HG03378 (cell line): Measurements from ENCODE around the gene HTATIP2.
"Not testable (repeated sequence)": the region's sequence is repeated elsewhere in the genome, so short reads cannot be mapped to it uniquely, and the experiment has no call there.

Experiments used
- ATAC-seq: cut with Tn5 transposase; IDR thresholded peaks from one replicate; pipeline ENCODE4 v1.9.1; 2021; ENCODE audit warnings: mild to moderate bottlenecking, moderate library complexity; ENCODE audit not compliant: unreplicated experiment

HTATIP2 gene

DNA sequence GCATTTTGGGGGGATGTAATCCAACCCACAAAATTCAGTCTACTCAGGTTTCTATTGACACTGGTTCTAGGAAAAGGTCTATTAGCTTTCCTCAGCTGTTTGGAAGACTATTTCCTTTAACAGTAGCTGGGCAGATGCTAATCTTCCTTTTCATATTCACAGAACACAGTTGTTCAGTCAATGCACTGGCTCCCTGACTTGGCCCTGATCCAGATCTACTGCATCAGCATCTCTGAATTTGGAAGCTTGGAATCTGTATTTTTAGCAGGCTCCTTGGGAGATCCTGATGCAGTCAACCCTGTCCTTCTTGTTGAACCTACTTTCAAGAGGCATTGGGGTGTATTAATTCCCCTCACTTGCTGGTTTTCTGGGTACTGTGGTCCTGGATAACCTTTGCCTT lies 6.3 kb downstream of the HTATIP2 start:
- ATAC-seq = no peak

DNA sequence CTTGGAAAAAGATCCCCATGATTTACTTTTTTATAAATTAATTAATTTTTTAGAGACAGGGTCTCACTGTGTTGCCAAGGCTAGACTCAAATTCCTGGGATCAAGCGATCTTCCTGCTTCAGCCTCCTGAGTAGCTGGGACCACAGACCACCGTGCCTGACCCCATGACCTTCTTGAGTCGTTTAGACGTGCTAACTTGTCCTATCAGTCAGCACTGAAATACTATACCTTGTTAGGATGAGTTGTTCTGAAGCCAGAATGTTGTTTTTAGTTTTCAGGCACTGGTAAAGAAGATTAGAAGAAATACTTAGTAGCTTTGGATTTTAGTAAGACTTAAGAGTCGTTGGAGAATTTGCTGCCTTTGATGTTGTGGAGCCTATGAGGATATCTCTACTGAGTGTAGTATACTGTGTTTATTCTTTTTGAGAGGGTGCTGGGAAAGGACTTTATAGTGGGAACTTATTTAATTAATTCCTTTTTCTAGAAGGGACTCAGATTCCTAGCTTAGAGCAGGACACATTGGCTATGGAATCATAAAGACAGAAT lies 8.6 kb downstream of the HTATIP2 start:
- no peak for ATAC-seq

DNA sequence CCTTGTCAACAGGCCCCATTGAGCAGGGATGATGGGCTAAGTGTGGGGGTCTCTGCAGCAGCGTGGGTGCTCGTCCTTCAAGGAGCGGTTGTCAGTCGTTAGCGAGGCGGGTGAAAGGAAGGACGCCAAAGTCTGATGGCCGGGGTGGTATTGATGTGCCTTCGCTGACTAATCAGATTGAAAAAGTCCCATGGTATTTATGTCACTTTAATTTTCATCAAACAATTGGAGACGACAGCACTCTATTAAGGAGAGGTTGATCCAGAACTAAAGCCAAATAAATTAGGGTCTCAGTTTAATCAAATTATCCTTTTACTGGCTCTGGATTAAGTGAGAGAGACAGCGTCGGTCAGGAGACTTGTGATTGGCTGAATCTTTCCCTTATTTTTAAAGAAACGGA lies 9.6 kb downstream of the HTATIP2 start:
- ATAC-seq = no peak

DNA sequence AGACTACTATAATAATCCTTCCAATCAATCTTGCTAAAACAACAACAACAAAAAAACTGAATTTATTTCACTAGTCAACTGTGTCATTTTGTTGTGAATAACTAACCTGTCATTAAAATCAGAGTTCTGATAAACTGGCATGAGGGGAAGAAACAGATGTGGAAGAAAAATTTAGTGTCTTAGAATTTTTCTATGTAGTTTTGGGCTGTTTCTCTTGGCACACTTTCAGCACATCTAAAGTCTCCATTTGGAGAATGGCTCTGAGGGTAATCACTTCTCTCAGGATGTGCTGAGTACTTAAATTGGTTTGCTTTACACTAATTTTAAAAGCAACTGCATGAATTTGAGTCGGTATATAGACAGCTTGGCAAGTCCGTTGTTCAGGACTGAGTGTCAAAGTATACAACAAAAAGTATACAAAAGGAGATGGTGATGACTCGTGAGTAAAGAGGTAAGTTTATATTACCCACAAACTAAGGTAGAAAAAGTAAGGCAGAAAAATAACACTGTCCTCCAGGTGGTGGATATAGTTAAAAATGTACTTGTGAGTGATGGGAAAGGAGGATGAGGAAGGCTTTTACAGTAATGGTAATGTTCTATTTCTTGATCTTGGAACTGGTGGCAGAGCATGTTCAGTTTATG lies 10.2 kb downstream of the HTATIP2 start:
- no peak for ATAC-seq

DNA sequence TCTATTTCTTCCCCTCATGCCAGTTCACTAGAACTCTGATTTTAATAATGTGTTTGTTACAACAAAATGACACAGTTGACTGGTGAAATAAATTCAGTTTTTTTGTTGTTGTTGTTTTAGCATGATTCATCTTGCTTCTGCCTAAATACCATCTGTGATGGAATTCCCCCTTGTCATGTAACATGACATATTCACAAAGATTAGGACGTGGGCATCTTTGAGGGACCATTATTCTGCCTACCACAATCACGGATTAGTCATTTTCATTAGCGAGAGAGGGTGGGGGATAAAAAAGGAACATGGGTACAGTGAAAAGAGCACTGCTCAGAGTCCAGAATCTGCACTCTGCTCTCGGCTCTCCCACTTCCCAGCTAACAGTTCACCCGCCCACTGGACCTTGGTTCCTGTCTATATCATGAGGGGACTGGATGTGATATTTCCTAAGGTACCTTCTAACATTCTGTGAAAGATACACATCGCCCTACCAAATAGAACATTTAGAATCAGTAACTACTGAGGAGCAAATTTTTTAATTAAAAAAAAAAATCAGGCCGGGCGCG lies 11.3 kb downstream of the HTATIP2 start:
- no peak for ATAC-seq

DNA sequence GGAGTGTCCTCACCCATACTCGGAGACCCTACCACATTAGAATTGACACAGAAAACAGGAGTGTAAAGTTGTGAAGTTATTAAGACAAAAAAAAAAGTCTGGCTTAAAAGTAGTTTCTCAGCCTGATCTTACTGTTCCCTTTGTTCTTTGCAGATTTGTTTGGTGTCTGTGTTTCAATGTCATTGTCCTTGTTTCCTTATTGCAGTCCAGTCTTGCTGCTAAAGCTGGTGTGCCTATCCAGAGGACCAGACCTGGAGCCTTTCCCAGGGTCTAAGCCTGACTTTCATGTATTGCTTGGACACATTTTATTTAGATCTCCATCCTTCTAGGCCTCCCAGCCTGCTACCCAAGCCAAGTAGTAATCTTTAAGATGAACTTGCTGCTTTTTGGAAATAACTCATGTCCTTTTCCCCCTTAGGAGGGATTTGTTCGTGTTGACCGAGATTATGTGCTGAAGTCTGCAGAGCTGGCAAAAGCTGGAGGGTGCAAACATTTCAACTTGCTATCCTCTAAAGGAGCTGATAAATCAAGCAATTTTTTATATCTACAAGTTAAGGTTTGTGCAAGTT lies 12.7 kb downstream of the HTATIP2 start:
- no peak for ATAC-seq

DNA sequence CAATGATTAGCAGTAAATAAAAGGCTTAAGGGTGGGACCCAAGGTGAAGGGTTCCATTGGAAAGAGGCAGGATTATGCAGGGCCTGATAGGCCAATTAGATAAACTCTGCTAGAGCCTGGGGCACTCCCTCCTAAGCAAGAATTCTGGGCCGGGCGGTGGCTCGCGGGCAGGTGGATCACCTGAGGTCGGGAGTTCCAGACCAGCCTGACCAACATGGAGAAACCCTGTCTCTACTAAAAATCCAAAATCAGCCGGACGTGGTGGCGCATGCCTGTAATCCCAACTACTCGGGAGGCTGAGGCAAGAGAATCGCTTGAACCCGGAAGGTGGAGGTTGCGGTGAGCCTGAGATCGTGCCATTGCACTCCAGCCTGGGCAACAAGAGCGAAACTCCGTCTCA lies 22.5 kb downstream of the HTATIP2 start:
- ATAC-seq = not testable (repeated sequence)

DNA sequence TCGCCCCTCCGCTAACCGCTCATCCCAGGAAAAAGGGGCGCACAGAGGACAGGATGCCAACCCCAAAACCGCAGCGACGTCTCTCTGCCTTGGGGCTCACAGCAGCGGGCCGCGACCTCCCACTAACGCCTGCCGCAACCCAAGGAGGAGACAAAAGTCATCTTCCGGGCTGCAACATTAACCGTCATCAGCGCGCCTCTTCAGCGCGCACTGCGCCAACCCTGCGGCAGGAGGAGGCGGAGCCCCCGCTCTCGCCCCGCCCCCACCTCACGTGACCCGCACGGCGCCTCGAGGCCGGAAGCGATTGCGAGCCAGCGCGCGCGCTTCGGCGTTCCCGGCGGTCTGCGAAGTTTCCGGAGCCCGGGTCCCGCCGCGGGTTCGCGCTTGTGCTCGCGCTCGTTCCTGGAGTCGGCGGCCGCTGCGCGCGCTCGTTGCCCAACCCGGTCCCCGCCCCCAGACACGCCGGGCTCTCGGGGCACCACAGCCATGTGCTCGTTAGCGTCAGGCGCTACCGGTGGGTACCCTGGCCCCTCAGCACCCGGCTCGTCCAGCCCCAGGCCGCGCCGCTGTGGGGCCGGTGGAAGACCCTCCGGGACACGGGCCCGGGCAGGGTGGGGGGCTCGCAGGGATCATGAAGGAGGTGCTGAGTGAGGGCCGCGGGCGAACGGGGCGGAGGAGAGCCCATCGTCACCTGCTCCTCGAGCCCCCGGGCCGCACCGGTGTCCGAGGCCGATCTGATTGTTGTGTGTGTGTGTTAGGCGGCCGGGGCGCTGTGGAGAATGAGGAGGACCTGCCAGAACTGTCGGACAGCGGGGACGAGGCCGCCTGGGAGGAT lies 24.0 kb downstream of the HTATIP2 start, which contains the start of gene PRMT3:
Gene PRMT3 (plus strand): TSS at position 456 of the 835 bp plus-strand sequence. CDS start 31 bp downstream, at position 487.
- ATAC-seq = peak; percentile 82

DNA sequence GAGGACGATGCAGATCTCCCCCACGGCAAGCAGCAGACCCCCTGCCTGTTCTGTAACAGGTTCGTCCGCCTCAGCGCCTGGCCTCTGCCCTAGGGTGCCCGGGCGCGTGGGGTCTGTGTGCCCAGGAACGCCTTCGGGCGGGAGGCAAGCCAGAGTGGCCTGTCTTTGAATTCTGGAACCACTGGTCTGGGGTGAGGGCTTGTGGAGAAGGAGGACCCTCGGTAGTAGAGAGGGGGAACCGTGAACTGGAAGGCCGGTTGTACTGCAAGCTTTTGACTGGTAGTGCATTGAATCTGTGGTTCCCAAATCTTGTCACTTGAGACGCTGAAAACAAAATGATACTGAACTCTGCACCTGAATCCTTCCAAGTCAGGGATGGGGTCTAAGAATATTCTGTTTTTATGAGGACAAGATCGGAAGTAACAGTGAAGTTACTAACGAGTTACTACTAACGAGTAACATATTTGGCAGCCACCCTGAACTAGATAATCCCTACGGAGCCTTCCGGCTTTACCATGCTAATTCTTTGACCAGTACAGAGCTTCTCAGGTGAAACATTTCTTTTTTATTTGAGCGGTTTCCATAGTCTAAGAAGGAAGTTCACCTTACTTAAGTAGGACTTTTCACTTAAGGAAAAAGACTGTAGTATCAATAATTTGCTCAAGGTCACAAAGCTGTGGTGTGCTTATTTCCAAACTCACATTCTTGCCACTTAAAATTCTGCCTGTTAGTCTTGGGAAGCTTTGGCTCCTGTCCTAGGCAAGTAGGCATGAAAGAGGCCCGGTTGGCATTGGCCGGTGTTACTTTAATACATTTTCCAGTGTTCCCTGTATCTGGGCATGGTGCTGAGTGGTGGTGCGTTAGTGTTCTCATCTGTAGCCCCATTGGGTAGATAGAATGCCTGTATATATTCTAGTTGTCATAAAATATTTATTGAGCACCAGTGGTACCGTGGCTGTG lies 24.9 kb downstream of the HTATIP2 start:
- ATAC-seq = peak; percentile 7

DNA sequence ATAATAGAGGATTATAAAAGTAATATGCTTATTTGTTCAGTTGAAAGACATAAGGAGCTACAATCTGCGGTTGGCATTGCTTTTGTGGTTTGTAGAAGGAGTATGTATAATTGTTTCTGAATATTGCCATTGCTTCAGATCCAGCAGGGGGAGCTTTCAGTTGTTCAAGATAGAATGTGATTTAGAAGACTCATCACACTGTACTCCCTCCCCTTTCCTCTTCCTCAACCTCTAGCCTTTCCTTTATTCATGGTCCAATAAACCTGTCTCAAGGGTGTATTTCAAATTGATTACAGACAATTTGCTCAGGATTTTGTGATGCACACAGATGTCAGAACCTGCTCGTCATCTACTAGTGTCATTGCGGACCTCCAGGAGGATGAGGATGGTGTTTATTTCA lies 33.8 kb downstream of the HTATIP2 start:
- peak; percentile 87 for ATAC-seq

DNA sequence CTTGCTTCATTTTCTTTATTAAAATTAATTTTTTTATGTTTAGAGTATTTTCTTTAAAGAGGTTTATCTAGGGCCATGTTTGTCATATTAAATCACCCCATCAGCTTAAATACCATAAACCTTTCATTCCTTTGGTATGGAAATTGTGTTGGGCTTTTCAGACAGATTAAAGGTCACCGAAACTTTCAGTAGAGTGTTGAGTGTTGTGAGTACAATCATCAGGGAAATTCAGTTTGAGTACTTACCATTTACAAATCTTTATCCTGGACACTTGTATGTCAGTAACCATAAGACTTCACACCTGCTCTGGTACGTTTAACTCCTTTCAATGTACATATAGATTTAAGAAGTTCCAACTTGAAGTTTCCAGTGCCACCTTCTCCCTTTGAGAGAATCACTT lies 36.0 kb downstream of the HTATIP2 start:
- ATAC-seq = no peak

DNA sequence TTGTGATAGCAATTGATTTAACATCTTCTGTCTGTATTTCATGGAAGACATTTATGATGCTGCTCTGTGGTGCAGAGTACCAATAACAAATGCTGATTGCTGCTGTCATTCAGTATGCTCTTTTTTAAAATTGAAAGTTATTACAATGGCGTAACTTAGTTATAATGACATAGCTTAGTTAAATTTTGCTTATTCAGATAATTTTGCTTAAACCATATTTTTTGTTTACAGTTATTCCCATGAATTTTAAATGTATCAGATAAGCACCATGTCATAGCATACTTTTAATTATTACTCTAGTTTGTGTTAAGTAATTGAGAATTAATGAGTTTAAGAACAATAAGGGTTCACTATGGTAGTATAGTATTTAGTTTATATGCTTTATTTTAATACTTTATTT lies 39.5 kb downstream of the HTATIP2 start:
- ATAC-seq = no peak

DNA sequence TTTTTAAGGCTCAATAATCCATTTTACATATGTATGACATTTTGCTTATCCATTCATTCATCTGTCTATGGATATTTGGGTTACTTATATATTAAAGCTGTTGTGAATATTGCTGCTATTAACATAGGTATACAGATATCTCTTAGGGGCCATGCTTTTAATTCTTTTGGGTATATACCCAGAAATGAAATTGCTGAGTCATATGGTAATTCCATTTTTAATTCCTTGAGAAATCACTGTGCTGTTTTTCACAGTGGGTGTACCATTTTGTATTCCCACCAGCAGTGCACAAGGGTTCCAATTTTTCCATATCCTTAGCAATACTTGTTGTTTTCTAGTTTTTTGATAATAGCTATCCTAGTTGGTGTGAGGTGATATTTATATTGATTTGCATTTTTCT lies 43.0 kb downstream of the HTATIP2 start:
- no peak for ATAC-seq

DNA sequence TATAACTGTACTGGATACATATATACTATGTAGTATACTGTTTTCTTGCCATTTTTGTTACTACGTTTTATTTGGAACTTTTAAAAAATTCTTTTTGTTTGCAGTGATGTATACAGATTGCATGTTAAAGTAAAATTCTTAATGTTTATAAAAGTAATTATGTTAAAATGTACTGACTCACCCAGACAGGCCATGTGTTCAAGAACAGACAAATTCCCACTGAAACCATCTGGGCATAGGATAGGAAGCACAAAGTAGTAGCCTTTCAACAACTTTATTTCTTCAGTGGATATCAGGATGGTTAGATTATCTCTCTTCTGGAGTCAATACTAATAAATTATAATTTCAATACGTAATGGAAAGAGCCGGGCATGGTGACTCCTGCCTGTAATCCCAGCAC lies 43.8 kb downstream of the HTATIP2 start:
- no peak for ATAC-seq

DNA sequence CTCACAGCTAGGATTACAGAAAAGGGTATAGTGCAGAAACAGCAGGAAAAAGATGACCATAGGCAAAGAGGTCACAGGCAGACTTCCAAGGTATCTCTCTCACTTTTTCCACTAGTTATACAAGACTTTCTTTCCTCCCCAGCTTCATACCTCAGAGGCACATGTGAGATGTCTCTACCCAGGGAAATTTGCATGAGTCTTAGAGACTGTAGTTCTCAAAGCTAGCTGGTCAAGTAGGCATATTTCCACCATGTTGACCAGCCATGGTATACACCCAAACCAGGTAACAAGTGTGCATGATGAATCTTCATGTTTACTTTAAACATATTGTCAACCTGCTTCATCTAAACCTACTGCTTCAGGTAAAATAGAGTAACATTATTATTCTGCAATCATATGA lies 51.9 kb downstream of the HTATIP2 start:
- ATAC-seq = no peak

DNA sequence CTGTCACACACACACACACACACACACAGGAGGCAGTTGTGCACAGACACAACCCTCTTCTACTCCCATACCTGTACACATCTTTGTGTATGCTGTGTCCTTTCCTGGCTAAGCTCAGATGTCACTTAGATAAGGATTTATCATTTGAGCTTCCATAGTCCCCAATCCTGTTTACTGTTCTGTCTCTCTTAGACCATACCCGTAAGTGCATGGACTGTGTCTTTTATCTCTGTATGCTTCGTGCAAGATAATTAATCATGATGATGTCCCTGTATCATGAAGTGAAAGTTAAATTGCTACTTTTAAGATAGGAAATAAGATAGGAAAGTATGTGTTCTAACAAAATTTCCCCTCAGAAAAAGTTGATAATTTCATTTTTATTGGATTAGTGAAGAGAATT lies 54.3 kb downstream of the HTATIP2 start:
- no peak for ATAC-seq

DNA sequence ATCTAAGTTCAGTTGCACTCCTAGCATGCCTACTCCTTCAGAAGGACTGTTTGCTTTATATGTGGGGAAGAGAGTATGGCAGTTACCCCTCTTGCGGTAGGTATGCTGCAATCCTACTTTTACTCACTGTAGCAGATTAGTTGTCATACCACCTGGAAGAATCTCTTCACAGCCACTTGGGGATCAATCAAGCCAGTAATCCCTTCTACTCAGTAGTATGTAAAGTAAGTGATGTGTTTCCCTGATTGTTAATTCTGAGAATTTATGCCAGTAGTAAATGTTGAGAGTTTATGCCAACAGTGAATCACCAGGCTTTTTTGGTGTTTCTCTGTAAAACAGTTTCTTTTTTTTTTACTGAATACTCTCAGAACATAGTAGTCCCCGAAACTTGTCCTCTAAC lies 58.4 kb downstream of the HTATIP2 start:
- ATAC-seq = no peak

DNA sequence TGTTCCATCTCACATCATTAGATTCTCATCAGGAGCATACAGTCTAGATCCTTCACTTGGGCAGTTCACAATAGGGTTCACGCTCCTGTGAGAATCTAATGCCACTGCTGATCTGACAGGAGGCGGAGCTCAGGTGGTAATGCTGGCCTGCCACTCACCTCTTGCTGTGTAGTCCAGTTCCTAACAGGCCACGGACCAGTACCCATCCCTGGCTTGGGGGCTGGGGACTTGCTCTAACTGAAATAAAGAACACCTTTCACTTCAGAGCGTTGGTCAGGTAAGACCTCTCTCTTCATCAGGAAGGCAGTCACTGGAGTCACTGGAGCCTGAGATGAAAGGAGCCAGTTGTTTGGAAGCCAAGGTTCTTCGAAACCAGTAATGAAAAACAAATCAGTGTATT lies 65.7 kb downstream of the HTATIP2 start:
- ATAC-seq = no peak
